ENCODE measurements around the gene HNRNPDL.

HNRNPDL gene

GRCh38 chr4:82432596-82432995, 2.3 kb upstream of the HNRNPDL start:
- H3K4me3 ChIP-seq (ENCODE audit: low read depth, low read length), result no peak overlapping the region
- no peak for DNase-seq (ENCODE audit: low read depth)
- TF ChIP-seq CTCF (IDR thresholded peaks at IDR 0.05; ENCODE audit: low read depth, low read length, missing control alignments), result no peak

- TF ChIP-seq CTCF (IDR thresholded peaks at IDR 0.05; ENCODE audit: low read depth, low read length, missing control alignments), result no peak
- DNase-seq (ENCODE audit: low read depth), result no peak
- peak overlapping the region; percentile 99; the same call in 1 of the 2 replicates for H3K4me3 ChIP-seq (ENCODE audit: low read depth, low read length)
These were observed 1.6 kb upstream of the HNRNPDL start for GRCh38 chr4:82431831-82432230.

- H3K4me3 ChIP-seq (ENCODE audit: low read depth, low read length), result peak overlapping the region; percentile 99
- TF ChIP-seq CTCF (IDR thresholded peaks at IDR 0.05; ENCODE audit: low read depth, low read length, missing control alignments), result no peak
- no peak for DNase-seq (ENCODE audit: low read depth)
These were observed 893 bp upstream of the HNRNPDL start for GRCh38 chr4:82430964-82431745.

- no peak for DNase-seq (ENCODE audit: low read depth)
- no peak for TF ChIP-seq CTCF (IDR thresholded peaks at IDR 0.05; ENCODE audit: low read depth, low read length, missing control alignments)
- peak overlapping the region; percentile 99 for H3K4me3 ChIP-seq (ENCODE audit: low read depth, low read length)
These were observed 502 bp downstream of the HNRNPDL start for GRCh38 chr4:82429728-82430192.

- TF ChIP-seq CTCF (IDR thresholded peaks at IDR 0.05; ENCODE audit: low read depth, low read length, missing control alignments), result peak; percentile 79
- DNase-seq (ENCODE audit: low read depth), result peak; percentile 54
These were observed 1.1 kb downstream of the HNRNPDL start for GRCh38 chr4:82428969-82429727.

GRCh38 chr4:82428526-82428968, 1.7 kb downstream of the HNRNPDL start:
- DNase-seq (ENCODE audit: low read depth), result no peak
- TF ChIP-seq CTCF (IDR thresholded peaks at IDR 0.05; ENCODE audit: low read depth, low read length, missing control alignments), result no peak

More at GRCh38 chr4:82428969-82429727, 1.1 kb downstream of the HNRNPDL start:
- H3K4me3 ChIP-seq (ENCODE audit: low read depth, low read length), result peak overlapping the region; percentile 99

More at GRCh38 chr4:82428526-82428968, 1.7 kb downstream of the HNRNPDL start:
- peak overlapping the region; percentile 93 for H3K4me3 ChIP-seq (ENCODE audit: low read depth, low read length)
